ENCODE data around the gene ZNF580.

DNA sequence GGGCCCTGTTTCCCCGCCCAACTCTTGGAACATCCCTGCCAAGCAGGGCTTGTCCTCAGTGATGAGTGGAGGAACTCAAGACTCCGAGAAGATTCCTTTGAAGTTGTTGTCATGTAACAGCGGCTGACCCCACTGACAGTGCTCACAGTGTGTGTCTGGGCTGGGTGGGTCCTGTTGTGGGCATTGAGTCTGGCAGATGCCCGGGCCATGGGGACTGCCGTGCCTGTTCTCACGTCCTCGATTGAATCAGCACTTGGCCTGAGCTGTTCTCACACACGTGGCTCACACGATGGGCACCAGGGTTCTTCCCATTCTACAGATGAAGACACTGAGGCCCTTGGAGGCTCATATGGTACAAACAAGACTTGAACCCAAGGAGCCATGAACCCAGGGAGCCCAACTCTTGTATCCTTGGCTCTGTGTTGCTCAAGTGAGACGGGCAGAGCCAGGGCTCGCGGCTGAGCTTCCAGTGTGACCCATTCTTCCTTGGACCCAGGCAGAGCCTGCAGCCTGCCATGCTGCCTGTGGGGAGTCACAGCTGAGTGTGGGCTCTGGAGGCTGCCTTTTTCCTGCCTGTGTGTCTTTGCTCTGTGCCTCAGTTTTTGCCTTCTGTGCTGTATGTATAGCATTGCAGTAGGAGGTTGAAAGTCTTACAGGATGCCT lies 25.7 kb downstream of the ZNF580 start:
- TF ChIP-seq EZH2phosphoT487 (IDR thresholded peaks at IDR 0.05; ENCODE audit: borderline replicate concordance, low read length) = no peak
- no peak for TF ChIP-seq EZH2 (IDR thresholded peaks at IDR 0.05; ENCODE audit: low read length, unreplicated experiment)
- no peak for TF ChIP-seq CTCF (conservative IDR thresholded peaks at IDR 0.05; ENCODE audit: low read depth, low read length)
